HG03565 (cell line): ENCODE measurements around the gene FRMD3.

Experiments used
- ATAC-seq: cut with Tn5 transposase; IDR thresholded peaks from one replicate; pipeline ENCODE4 v1.9.1; 2021; ENCODE audit warnings: mild to moderate bottlenecking, moderate library complexity; ENCODE audit not compliant: unreplicated experiment

The FRMD3 gene

GRCh38 chr9:83440641-83441040 is 97.6 kb downstream of the FRMD3 start:
- no peak for ATAC-seq

GRCh38 chr9:83435301-83435700 is 102.9 kb downstream of the FRMD3 start:
- ATAC-seq: no peak

DNA sequence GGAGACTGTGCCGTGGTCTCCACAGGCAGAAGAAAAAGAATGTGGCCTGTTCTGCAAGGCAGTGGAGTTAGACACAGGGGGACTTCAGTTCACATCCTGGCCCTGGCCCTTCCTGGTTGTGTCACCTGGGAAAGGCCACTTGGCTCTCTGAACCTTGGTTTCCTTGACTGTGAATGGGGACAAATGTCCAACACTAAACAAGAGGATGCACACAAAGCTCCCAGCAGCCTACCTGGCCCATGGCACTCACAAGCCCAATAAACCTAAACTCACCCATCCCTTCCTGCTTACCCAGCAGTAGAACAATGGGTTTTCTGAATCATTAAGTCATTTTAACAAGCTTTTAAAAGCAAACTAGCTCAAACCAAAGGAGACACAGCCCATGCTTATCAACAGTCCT is 103.9 kb downstream of the FRMD3 start:
- no peak for ATAC-seq

GRCh38 chr9:83433846-83434245 is 104.4 kb downstream of the FRMD3 start:
- ATAC-seq: no peak

DNA sequence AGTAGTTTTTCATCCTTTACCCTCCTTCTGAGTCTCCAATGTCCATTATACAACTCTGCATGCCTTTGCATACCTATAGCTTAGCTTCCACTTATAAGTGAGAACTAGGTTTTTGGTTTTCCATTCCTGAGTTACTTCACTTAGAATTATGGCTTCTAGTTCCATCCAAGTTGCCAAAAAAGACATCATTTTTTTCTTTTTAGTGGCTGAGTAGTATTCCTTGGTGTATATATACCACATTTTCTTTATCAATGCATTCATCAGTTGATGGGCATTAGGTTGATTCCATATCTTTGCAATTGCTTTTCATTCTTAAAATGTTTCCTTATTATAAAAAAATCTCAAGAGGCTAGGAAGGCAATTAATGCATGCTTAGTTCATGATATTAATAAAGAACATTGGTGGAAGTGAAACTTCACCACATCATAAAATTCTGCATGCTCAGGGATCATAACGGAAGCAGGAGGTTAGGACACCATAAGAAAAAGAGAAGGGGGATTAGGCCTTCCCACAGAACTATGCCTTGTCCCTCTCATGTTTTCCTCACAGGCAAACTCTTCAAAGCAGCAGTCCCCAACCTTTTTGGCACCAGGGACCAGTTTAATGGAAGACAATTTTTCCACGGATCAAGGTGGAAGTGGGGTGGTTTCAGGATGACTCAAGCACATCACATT is 105.2 kb downstream of the FRMD3 start:
- no peak for ATAC-seq

GRCh38 chr9:83432104-83432627 is 106.0 kb downstream of the FRMD3 start:
- ATAC-seq: no peak

- ATAC-seq: no peak
Measured at GRCh38 chr9:83431101-83432060, 106.8 kb downstream of the FRMD3 start.

- ATAC-seq: no peak
Measured at GRCh38 chr9:83430681-83431080, 107.5 kb downstream of the FRMD3 start.

GRCh38 chr9:83429229-83429628 is 109.0 kb downstream of the FRMD3 start:
- ATAC-seq: no peak

DNA sequence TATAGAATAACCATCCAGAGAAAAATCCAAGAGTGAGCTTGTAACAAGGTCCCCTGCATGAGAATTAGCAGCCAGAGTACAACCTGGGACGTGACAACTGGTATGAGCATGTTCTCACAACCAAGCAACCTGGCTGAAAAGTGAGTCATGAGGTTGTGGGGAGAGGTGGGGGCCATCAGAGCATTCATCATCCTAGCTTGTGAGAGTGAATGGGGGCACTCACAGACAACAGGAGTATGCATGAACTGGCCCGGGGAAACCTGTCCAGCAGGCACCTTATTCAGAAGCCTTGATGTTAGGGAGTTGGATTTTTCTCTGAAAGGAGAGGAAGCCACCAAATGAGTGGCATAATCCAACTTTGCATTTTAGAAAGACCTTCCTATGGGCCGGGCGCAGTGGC is 113.0 kb downstream of the FRMD3 start:
- ATAC-seq: no peak

DNA sequence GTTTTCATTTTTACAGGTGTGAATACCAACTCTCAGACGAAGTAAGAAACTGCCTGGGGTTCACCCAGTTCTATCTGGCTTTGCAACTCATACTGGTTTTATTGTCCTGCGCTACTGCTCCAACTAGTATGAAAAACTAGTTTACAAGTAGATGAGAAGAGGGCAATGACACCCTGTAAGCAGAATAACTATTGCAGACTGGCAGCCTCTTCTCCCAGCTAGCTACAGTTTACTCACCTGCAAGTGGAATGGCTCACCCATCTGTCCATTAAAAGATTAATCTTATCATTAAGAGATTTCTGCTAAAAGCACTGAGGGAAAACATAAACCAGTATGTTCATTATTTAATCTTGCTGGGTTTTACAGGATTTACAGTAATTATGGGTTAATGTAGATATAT is 113.4 kb downstream of the FRMD3 start:
- ATAC-seq: no peak

GRCh38 chr9:83423815-83424707 is 114.1 kb downstream of the FRMD3 start:
- ATAC-seq: no peak

DNA sequence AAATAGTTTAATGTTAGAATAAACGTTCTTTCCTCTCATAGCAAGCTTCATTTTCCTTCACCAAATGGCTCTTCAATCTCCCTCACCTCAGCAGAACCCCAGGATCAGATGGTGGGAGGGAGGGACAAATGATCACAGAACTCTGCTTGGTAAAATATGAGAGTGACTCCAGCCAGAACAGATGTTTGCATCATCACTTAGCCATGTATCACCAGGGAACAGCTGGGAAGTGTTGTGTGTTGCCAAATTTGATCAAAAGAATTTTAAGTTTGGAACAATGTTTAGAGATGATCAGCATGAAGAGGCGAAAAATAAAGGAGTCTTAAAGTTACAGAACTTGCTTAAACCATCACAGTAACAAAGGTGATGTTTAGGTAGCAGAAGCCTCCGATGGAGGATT is 115.7 kb downstream of the FRMD3 start:
- ATAC-seq: no peak

GRCh38 chr9:83420486-83420885 is 117.7 kb downstream of the FRMD3 start:
- no peak for ATAC-seq

DNA sequence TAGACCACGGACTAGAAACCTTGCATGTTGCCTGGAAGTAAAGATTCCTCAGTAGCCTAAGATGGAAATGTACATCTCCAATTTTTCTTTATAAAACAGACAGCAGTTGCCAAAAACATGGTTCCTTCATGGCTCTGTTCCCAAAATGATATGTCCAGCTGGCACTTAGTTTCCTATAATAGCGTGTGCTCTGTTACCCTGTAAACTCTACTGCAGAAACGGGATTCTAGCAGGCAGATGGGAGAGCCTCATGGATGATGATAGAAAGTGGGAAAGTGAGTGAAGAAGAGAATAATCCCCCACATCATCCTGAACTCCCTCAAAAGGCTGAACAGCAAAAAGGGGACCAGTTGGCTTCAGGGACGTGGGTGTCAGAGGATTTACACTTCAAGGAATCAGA is 118.2 kb downstream of the FRMD3 start:
- no peak for ATAC-seq

GRCh38 chr9:83418283-83418682 is 119.9 kb downstream of the FRMD3 start:
- no peak for ATAC-seq

DNA sequence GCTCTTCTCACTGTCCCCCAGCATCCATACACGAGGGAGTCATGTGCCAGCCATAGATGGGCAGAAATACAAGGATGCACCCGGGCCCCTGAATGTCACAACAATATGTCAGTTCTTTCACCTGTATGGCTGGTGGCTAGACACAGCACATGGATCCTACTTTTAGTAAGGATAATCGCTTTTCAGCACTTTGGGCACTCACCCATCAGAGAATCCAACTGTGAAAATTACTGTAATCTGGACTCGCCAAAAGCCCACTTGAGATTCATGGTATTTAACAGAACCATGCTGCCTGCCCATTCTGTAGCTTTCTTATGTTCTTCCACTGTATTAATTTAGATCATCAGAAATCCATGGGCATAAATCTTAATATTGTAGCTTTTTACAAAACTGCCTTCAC is 124.8 kb downstream of the FRMD3 start:
- ATAC-seq: no peak

GRCh38 chr9:83410701-83411100 is 127.5 kb downstream of the FRMD3 start:
- no peak for ATAC-seq

DNA sequence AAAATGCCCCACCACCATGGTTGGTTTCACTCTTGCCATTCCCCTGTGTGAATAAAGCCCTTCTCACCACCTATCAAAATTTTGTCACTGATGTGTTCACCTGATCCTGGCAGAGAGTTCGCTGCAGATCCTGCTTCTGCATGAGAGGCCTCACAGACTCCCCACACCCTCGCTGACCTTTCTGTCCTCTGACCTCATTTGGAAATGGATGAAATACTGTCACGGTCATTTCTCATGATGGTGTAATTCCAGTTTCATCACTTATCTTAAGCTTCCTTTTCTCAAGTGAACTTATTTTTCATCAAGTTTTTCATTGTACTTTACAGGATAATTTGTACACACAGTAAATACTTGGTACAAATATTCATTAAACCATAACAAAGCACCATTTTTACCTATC is 131.3 kb downstream of the FRMD3 start:
- no peak for ATAC-seq

GRCh38 chr9:83405759-83406158 is 132.4 kb downstream of the FRMD3 start:
- ATAC-seq: no peak
